GM18526 (cell line): ENCODE measurements around the gene TAPT1.

ENCODE experiments used
- POLR2A ChIP-seq: IDR thresholded peaks from 3 replicates; pipeline ENCODE4 v1.6.1; 2011; ENCODE audit not compliant: insufficient read length; ENCODE audit errors: extremely low read depth

TAPT1 gene

DNA sequence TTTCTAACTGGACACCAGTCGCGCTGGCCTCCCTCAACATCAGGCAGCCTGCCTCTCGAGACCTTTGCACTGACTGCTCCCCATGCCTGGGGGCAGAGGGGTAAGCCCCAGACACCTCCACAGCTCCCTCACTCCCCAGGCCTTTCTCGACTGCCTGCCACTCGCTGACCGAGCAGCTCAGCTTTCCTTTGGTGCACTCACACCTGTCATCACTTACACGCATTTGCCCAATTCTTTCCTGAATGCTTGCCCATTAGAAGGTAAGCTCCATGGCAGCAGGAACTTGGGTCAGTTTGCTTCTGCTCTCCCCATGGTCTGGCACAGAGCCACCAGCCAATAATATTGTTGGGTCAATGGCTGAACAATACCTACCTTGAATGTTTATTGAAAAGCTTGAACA, 110.3 kb downstream of the TAPT1 start:
- no peak for TF ChIP-seq POLR2A

- no peak for TF ChIP-seq POLR2A
These were observed 111.7 kb downstream of the TAPT1 start for GRCh38 chr4:16114546-16114945.

DNA sequence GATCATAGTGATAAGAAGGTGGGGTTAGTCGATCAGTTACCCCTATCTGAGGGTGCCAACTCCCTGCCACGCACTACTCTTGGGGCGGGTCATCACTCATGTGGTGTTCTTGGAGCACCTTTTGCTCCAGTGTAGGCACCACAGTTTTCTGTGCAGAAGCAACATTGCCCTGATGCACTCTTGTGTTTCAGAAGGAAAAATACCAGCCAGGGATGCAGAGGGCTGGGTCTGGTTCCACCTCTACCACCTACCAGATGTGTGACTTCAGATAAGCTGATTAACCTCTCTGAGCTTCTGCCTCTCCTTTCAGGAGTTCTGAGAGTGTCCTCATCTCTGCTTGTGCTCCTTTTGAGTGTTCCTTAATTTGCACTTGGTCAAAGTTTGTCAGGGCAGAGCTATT, 112.5 kb downstream of the TAPT1 start:
- no peak for TF ChIP-seq POLR2A

DNA sequence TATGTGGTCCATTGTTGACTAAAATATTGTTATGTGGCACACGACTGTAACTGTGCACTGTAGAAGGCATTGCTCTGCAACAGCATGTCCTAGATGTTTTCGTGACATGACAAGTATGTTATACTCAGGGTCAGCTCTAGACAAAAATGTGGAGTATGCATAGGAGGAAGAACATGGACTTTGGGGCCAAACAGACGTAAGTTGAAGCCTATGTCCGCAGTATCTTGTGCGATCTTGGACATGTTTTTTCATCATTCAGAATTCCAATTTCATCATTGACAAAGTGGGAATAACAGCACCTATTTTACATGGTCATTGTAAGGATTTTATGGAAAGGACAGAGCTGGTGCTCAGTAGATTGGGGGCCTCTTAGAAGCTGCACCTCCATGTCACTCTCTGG, 114.7 kb downstream of the TAPT1 start:
- TF ChIP-seq POLR2A = no peak

DNA sequence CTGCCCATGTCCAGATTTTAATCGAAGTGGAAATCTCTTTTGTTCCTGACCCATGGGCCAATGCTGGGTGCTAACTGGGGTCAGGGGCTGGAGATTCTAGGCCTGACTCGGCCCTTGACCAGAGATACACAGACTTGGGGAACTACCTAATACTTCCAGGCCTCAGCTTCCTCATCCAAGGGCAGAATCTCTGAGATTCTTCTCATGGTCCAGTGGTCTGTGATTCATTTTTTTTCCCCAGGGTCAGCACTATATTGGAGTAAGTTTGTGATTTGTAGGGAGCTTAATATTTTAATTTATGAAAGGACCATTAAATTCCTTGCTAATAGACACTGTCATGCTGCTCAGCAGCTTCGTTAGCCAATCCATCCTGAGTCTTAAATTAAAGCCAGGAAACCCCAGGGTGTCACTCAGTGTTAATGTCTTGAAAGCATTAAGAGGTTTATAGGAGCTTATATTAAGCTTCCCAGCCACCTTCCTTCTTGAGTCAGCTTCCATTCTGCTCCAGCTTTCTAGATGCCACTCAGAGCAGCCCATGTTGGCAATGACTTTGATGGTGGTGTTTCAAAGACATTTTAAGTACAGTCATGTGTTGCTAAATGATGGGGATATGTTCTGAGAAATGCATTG, 115.5 kb downstream of the TAPT1 start:
- no peak for TF ChIP-seq POLR2A
